GM19468 (cell line): ENCODE results near the gene METTL8.

Experiments
- ATAC-seq: cut with Tn5 transposase; IDR thresholded peaks from one replicate; pipeline ENCODE4 v1.9.1; 2021; ENCODE audit warnings: mild to moderate bottlenecking, moderate library complexity, moderate number of reproducible peaks; ENCODE audit not compliant: unreplicated experiment; ENCODE audit errors: extremely low read depth

METTL8 gene

GRCh38 chr2:171433763-171434012 lies at the start of gene METTL8:
Gene METTL8 (minus strand): TSS chr2:171433990. CDS start chr2:171392185, 41,805 bp downstream.
- no peak for ATAC-seq

- ATAC-seq = no peak
Measured at GRCh38 chr2:171482877-171483276, 49.1 kb upstream of the METTL8 start.

- no peak for ATAC-seq
Measured at GRCh38 chr2:171482308-171482707, 48.5 kb upstream of the METTL8 start.

GRCh38 chr2:171480908-171481307 lies 47.1 kb upstream of the METTL8 start:
- ATAC-seq = no peak

GRCh38 chr2:171479154-171479814 lies 45.5 kb upstream of the METTL8 start:
- no peak for ATAC-seq

- no peak for ATAC-seq
Measured at GRCh38 chr2:171478345-171478744, 44.6 kb upstream of the METTL8 start.

GRCh38 chr2:171475979-171476378 lies 42.2 kb upstream of the METTL8 start:
- no peak for ATAC-seq

GRCh38 chr2:171470129-171470528 lies 36.3 kb upstream of the METTL8 start:
- no peak for ATAC-seq

- ATAC-seq = no peak
Measured at GRCh38 chr2:171469176-171469575, 35.4 kb upstream of the METTL8 start.

- no peak for ATAC-seq
Measured at GRCh38 chr2:171460537-171460936, 26.7 kb upstream of the METTL8 start.

GRCh38 chr2:171459498-171459897 lies 25.7 kb upstream of the METTL8 start:
- no peak for ATAC-seq

GRCh38 chr2:171452773-171453172 lies 19.0 kb upstream of the METTL8 start:
- ATAC-seq = no peak

- no peak for ATAC-seq
Measured at GRCh38 chr2:171451074-171451473, 17.3 kb upstream of the METTL8 start.

GRCh38 chr2:171447675-171448074 lies 13.9 kb upstream of the METTL8 start:
- ATAC-seq = no peak

- ATAC-seq = no peak
Measured at GRCh38 chr2:171441470-171441869, 7.7 kb upstream of the METTL8 start.

GRCh38 chr2:171436307-171436706 lies 2.5 kb upstream of the METTL8 start:
- ATAC-seq = no peak

- ATAC-seq = peak; percentile 90
Measured at GRCh38 chr2:171434013-171434989, 511 bp upstream of the METTL8 start, which contains the start of gene DCAF17. Gene DCAF17 (plus strand): TSS chr2:171434226. CDS start chr2:171434578, 352 bp downstream.

- ATAC-seq = no peak
Measured at GRCh38 chr2:171432969-171433762, 624 bp downstream of the METTL8 start.

GRCh38 chr2:171432206-171432968 lies 1.4 kb downstream of the METTL8 start:
- no peak for ATAC-seq

- ATAC-seq = no peak
Measured at GRCh38 chr2:171431677-171432167, 2.1 kb downstream of the METTL8 start.
